Hepatocyte (in vitro differentiated cells): Measurements from ENCODE around the gene WIPF3. TPM values are rescaled to one million over a fixed set of nuclear protein-coding genes. Genes with fewer than 3 reads are reported as not detected.
A peak's percentile ranks its signal among the peaks of the same experiment; 100 is the strongest.

ENCODE experiments used
- DNase-seq: peaks from one replicate; pipeline ENCODE4 v3.0.0-alpha.2; 2016; ENCODE audit warnings: low spot score
- H2AFZ ChIP-seq: fragments of 200-600 bp; sonication (generic); 2 replicates; pipeline ENCODE4 v1.6.0; 2016; ENCODE audit warnings: antibody characterized with exemption, mild to moderate bottlenecking
- H3K27ac ChIP-seq: fragments of 200-600 bp; sonication (generic); 2 replicates; pipeline ENCODE4 v1.5.1; 2016; ENCODE audit warnings: mild to moderate bottlenecking
- H3K27me3 ChIP-seq: fragments of 200-600 bp; sonication (generic); 2 replicates; pipeline ENCODE4 v1.6.1; 2016
- H3K36me3 ChIP-seq: fragments of 200-600 bp; sonication (generic); replicated peaks from 2 replicates; pipeline ENCODE4 v1.5.1; 2016; ENCODE audit warnings: low read depth; ENCODE audit not compliant: insufficient read depth
- H3K4me1 ChIP-seq: fragments of 200-600 bp; sonication (generic); 2 replicates; pipeline ENCODE4 v1.5.1; 2016; ENCODE audit warnings: mild to moderate bottlenecking, moderate library complexity; ENCODE audit not compliant: insufficient read depth
- H3K4me2 ChIP-seq: fragments of 200-600 bp; sonication (generic); 2 replicates; pipeline ENCODE4 v1.6.0; 2016
- H3K4me3 ChIP-seq: fragments of 200-600 bp; sonication (generic); 2 replicates; pipeline ENCODE4 v1.5.1; 2016; ENCODE audit warnings: mild to moderate bottlenecking
- H3K79me2 ChIP-seq: fragments of 200-600 bp; sonication (generic); 2 replicates; pipeline ENCODE4 v1.6.0; 2017; ENCODE audit warnings: mild to moderate bottlenecking
- H3K9me2 ChIP-seq: fragments of 200-600 bp; sonication (generic); replicated peaks from 2 replicates; pipeline ENCODE4 v1.6.0; 2017; ENCODE audit warnings: mild to moderate bottlenecking; ENCODE audit not compliant: insufficient read depth
- H3K9me3 ChIP-seq: fragments of 200-600 bp; sonication (generic); 2 replicates; pipeline ENCODE4 v1.5.1; 2016; ENCODE audit warnings: low read depth, mild to moderate bottlenecking
- H4K20me1 ChIP-seq: fragments of 200-600 bp; sonication (generic); 2 replicates; pipeline ENCODE4 v1.6.0; 2016; ENCODE audit warnings: mild to moderate bottlenecking; ENCODE audit not compliant: insufficient read depth, poor library complexity, severe bottlenecking
- CTCF ChIP-seq: fragments of 200-600 bp; sonication (generic); IDR thresholded peaks from 2 replicates; pipeline ENCODE4 v1.5.1; 2016; ENCODE audit warnings: antibody characterized with exemption, mild to moderate bottlenecking; ENCODE audit not compliant: poor library complexity
- EZH2 ChIP-seq: fragments of 200-600 bp; sonication (generic); IDR thresholded peaks from 2 replicates; pipeline ENCODE4 v1.6.1; 2016; ENCODE audit warnings: antibody characterized with exemption, mild to moderate bottlenecking, borderline replicate concordance
- EZH2phosphoT487 ChIP-seq: fragments of 200-600 bp; sonication (generic); IDR thresholded peaks from one replicate; pipeline ENCODE4 v1.6.1; 2018; ENCODE audit warnings: antibody characterized with exemption, mild to moderate bottlenecking, low read depth, moderate library complexity; ENCODE audit not compliant: unreplicated experiment, severe bottlenecking
- WGBS: methylation state at CpG from one replicate; pipeline ENCODE4 v1.1.6; 2016; ENCODE audit warnings: low lambda C conversion rate; ENCODE audit errors: missing lambda C conversion rate; 5-methylcytosine and 5-hydroxymethylcytosine counted together
- polyA plus RNA-seq: library from polyadenylated mRNA; unstranded; fragments of >200 nt; fragmentation: Nextera tagmentation; extraction: Ambion mirVana; gene quantifications from 2 replicates; pipeline ENCODE4 v1.2.1, GENCODE V29; 2016
- total RNA-seq: library from RNA; depleted of rRNA; stranded (reverse); fragments of >200 nt; gene quantifications from 2 replicates; pipeline ENCODE4 v1.2.3, GENCODE V29; 2014

Gene WIPF3
- total and polyA plus RNA-seq, 2 experiments from 2014 or later, result 0.98 to 2.4 TPM

DNA sequence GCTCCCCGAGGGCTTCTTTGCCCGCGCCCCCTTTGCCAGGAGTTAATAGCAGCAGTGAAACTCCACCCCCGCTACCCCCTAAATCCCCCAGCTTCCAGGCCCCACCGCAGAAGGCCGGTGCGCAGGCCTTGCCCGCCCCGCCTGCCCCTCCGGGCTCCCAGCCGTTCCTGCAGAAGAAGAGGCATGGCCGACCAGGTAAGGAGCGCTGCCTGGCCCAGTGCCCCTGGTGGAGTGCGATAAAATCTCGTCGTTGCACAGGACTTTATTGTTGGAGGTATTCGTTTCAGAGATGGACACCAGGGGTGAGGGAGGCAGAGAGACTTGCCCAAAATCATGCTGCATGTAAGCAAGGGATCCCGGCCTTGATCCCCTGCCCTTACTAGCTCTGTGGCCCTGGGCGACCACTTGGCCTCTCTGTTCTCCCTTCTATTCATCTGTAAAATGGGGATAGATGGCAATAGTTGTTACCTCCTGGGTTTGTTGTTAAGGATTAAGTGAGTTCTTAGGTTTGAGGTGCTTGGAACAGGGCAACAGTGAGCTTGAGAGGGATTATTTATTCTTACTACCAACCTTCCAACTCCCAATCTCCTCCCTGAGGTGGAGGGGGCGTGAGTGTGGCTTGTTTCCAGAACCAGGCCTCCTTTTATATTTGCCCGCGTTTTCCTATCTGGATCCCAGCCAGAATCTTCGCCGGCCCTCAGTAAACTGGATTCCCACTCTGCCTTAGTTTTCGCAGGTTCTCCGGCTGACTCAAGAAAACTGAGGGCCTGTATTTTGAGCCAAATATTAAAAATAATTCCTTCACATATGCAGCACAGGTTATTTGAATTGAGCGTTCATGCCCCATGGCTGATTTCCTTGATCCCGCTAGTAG is 78.3 kb downstream of the WIPF3 start:
- Histone ChIP-seq H3K36me3 (no peaks in the 10 kb centered on the region), H3K9me2 (no peaks in the 10 kb centered on the region), H3K79me2 (no peaks in the 10 kb centered on the region), H3K4me1 (peaks cover 4% of the 10 kb centered on the region), H3K9me3 (no peaks in the 10 kb centered on the region), H2AFZ (peak overlapping the region; percentile 35), H3K27me3 (no peaks in the 10 kb centered on the region), H3K4me3 (no peak overlapping the region), H3K4me2 (peak overlapping the region; percentile 77), H3K27ac (no peak overlapping the region), H4K20me1 (no peaks in the 10 kb centered on the region)
- 40% methylated on average over 26 of the region's 28 CpGs for WGBS
- DNase-seq, result peak; percentile 30
- TF ChIP-seq EZH2 (no peak), CTCF (no peak), EZH2phosphoT487 (no peak)

DNA sequence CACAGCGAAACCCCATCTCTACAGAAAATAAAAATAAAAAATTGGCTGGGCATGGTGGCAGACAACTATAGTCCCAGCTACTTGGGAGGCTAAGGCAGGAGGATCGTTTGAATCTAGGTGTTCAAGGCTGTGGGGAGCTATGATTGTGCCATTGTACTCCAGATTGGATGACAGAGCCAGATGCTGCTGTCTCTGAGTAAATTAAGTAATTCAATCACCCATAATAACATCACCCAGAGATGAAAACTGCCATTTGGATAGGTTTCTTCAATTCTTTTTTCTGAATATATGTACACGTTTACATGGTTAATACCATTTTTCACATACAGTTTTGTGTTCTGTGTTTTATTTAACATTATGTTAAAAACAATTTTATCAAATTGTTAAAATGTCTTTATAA is 79.3 kb downstream of the WIPF3 start:
- TF ChIP-seq EZH2, result no peak
- TF ChIP-seq CTCF, result no peak
- TF ChIP-seq EZH2phosphoT487, result no peak
- Histone ChIP-seq H3K4me2 (no peak overlapping the region), H3K4me1 (peaks cover 4% of the 10 kb centered on the region), H3K9me2 (no peaks in the 10 kb centered on the region), H3K79me2 (no peaks in the 10 kb centered on the region), H3K9me3 (no peaks in the 10 kb centered on the region), H3K27ac (no peak overlapping the region), H4K20me1 (no peaks in the 10 kb centered on the region), H3K36me3 (no peaks in the 10 kb centered on the region), H3K4me3 (no peak overlapping the region), H2AFZ (no peak overlapping the region), H3K27me3 (no peaks in the 10 kb centered on the region)
- WGBS, result 98% methylated on average over 3 of the region's 3 CpGs
- DNase-seq, result no peak

DNA sequence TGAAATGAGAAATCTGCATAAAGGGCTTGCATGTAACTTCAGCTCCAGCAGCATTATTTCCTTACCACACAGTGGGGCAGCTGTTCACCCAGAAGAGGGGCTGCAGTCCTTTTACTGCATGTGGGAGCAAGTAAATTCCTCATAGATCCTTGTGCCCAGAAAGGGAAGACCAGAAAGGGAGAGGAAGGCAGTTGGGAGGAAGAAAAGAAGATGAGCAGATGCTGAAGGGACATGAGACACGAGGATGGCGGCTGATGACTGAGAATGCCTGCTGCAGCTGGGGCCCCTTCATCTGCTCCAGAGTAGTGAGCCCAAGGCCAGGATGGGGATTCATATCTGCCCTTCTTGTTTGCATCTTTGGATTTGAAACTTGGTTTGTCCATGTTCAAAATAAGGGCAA is 80.5 kb downstream of the WIPF3 start:
- Histone ChIP-seq H3K36me3 (no peaks in the 10 kb centered on the region), H3K27ac (no peak overlapping the region), H3K4me3 (no peak overlapping the region), H3K79me2 (no peaks in the 10 kb centered on the region), H3K9me3 (no peaks in the 10 kb centered on the region), H3K4me1 (peaks cover 4% of the 10 kb centered on the region), H3K9me2 (no peaks in the 10 kb centered on the region), H3K27me3 (no peaks in the 10 kb centered on the region), H2AFZ (no peak overlapping the region), H3K4me2 (no peak overlapping the region), H4K20me1 (no peaks in the 10 kb centered on the region)
- no peak for DNase-seq
- WGBS, result 95% methylated on average over 2 of the region's 2 CpGs
- TF ChIP-seq EZH2 (no peak), CTCF (no peak), EZH2phosphoT487 (no peak)
